IMR-90 (cell line): Measurements from ENCODE around the gene ADARB2. TPM values are rescaled to one million over a fixed set of nuclear protein-coding genes. Genes with fewer than 3 reads are reported as not detected.

Experiments
- ATAC-seq: fragments of 200-7000 bp; cut with Tn5 transposase; 2 replicates; pipeline ENCODE4 v1.9.1; 2020; ENCODE audit warnings: low read depth, mild to moderate bottlenecking, moderate library complexity
- BruUV-seq: library from RNA; stranded (reverse); fragments of 400-500 nt; replicated peaks from 2 replicates; lab custom pipeline; 2021; lab: Mats Ljungman, UMichigan
- CTCF ChIA-PET: fragments of 300-600 bp; formaldehyde crosslinking; extraction: SDS; loops from one replicate; lab custom pipeline; 2021; ENCODE audit warnings: antibody characterized with exemption; lab: Yijun Ruan, JAX
- POLR2A ChIA-PET: fragments of 300-600 bp; sonication (Branson Sonifier 250); formaldehyde crosslinking; loops from one replicate; lab custom pipeline; 2022; ENCODE audit warnings: antibody characterized with exemption; ENCODE audit not compliant: unreplicated experiment; lab: Charles Lee
- DNase-seq: peaks from one replicate; pipeline ENCODE4 v3.0.0; 2013
- H2AFZ ChIP-seq: replicated peaks from 2 replicates; pipeline ENCODE3; 2013; ENCODE audit warnings: low read length, mild to moderate bottlenecking; ENCODE audit not compliant: poor library complexity
- H2AK5ac ChIP-seq: 2 replicates; pipeline ENCODE4 v1.6.1; 2013; ENCODE audit warnings: low read depth, low read length, inconsistent platforms
- H2AK9ac ChIP-seq: replicated peaks from 2 replicates; pipeline ENCODE3; 2013; ENCODE audit warnings: mild to moderate bottlenecking, low read depth, low read length, moderate library complexity; ENCODE audit not compliant: poor library complexity
- H2BK120ac ChIP-seq: 2 replicates; pipeline ENCODE4 v1.6.1; 2013; ENCODE audit warnings: low read depth, low read length, inconsistent platforms
- H2BK15ac ChIP-seq: 3 replicates; pipeline ENCODE4 v1.6.1; 2013; ENCODE audit warnings: low read depth, low read length, inconsistent platforms
- H2BK20ac ChIP-seq: 2 replicates; pipeline ENCODE4 v1.6.1; 2013; ENCODE audit warnings: low read depth, mild to moderate bottlenecking, inconsistent platforms, low read length, moderate library complexity
- H2BK5ac ChIP-seq: 2 replicates; pipeline ENCODE4 v1.6.1; 2013; ENCODE audit warnings: mild to moderate bottlenecking, low read depth, low read length, inconsistent platforms; ENCODE audit not compliant: poor library complexity, severe bottlenecking
- H3K14ac ChIP-seq: replicated peaks from 2 replicates; pipeline ENCODE4 v1.6.1; 2013; ENCODE audit warnings: low read depth, low read length, inconsistent platforms
- H3K18ac ChIP-seq: 2 replicates; pipeline ENCODE4 v1.6.1; 2013; ENCODE audit warnings: low read depth, low read length, control low read depth
- H3K23ac ChIP-seq: 2 replicates; pipeline ENCODE4 v1.6.1; 2013; ENCODE audit warnings: low read depth, low read length, inconsistent platforms
- H3K27ac ChIP-seq: 2 replicates; pipeline ENCODE4 v1.5.1; 2013; ENCODE audit warnings: mild to moderate bottlenecking, control low read depth, low read length; ENCODE audit not compliant: insufficient read depth
- H3K27me3 ChIP-seq: 2 replicates; pipeline ENCODE4 v1.6.1; 2013; ENCODE audit warnings: low read length; ENCODE audit not compliant: control insufficient read depth, insufficient read depth
- H3K36me3 ChIP-seq: 2 replicates; pipeline ENCODE4 v1.6.1; 2013; ENCODE audit warnings: low read length, mixed read lengths; ENCODE audit not compliant: control insufficient read depth, insufficient read depth
- H3K4ac ChIP-seq: 2 replicates; pipeline ENCODE4 v1.6.1; 2013; ENCODE audit warnings: low read depth, low read length, inconsistent platforms
- H3K4me1 ChIP-seq: 2 replicates; pipeline ENCODE4 v1.6.1; 2013; ENCODE audit warnings: low read length, mixed read lengths; ENCODE audit not compliant: control insufficient read depth, insufficient read depth
- H3K4me2 ChIP-seq: 2 replicates; pipeline ENCODE4 v1.6.1; 2013; ENCODE audit warnings: low read depth, mild to moderate bottlenecking, control low read depth, low read length, moderate library complexity
- H3K4me3 ChIP-seq: 2 replicates; pipeline ENCODE4 v1.5.1; 2013; ENCODE audit warnings: low read depth, mild to moderate bottlenecking, control low read depth, low read length, moderate library complexity; ENCODE audit not compliant: insufficient read depth
- H3K56ac ChIP-seq: 2 replicates; pipeline ENCODE4 v1.6.1; 2013; ENCODE audit warnings: low read length, inconsistent platforms; ENCODE audit not compliant: insufficient read depth; ENCODE audit errors: extremely low read depth
- H3K79me1 ChIP-seq, 2 experiments: 2 replicates each; pipeline ENCODE4 v1.6.1; 2013; ENCODE audit warnings: low read length in 2 of 2, inconsistent platforms in 1 of 2, low read depth in 1 of 2
- H3K9ac ChIP-seq: 2 replicates; pipeline ENCODE4 v1.6.1; 2013; ENCODE audit warnings: low read depth, low read length, control low read depth
- H3K9me1 ChIP-seq: 2 replicates; pipeline ENCODE4 v1.6.1; 2013; ENCODE audit warnings: low read length, inconsistent platforms; ENCODE audit not compliant: insufficient read depth
- H3K9me3 ChIP-seq: 2 replicates; pipeline ENCODE4 v1.6.1; 2013; ENCODE audit warnings: low read length; ENCODE audit not compliant: control insufficient read depth, insufficient read depth
- H4K20me1 ChIP-seq: 2 replicates; pipeline ENCODE4 v1.6.1; 2013; ENCODE audit warnings: low read length, inconsistent platforms; ENCODE audit not compliant: insufficient read depth
- H4K5ac ChIP-seq: 2 replicates; pipeline ENCODE4 v1.6.1; 2013; ENCODE audit warnings: mild to moderate bottlenecking, low read depth, low read length, control low read depth
- H4K8ac ChIP-seq, 2 experiments: 2 replicates each; pipeline ENCODE4 v1.6.1; 2013; ENCODE audit warnings: low read depth in 2 of 2, low read length in 2 of 2, control low read depth in 1 of 2, inconsistent platforms in 1 of 2
- H4K91ac ChIP-seq: 2 replicates; pipeline ENCODE4 v1.6.1; 2013; ENCODE audit warnings: low read depth, low read length, inconsistent platforms; ENCODE audit not compliant: insufficient read depth
- BHLHE40 ChIP-seq: fragments of 150-350 bp; IDR thresholded peaks from 2 replicates; pipeline ENCODE4 v1.6.1; 2016; ENCODE audit warnings: mild to moderate bottlenecking, low read depth, low read length
- CEBPB ChIP-seq: IDR thresholded peaks from 2 replicates; pipeline ENCODE4 v1.6.1; 2012; ENCODE audit warnings: low read depth, low read length, improper control_type of control experiment
- CHD1 ChIP-seq: IDR thresholded peaks from 2 replicates; pipeline ENCODE4 v1.6.1; 2012; ENCODE audit warnings: low read depth, low read length, improper control_type of control experiment
- FOS ChIP-seq: fragments of 150-350 bp; IDR thresholded peaks from 2 replicates; pipeline ENCODE4 v1.6.1; 2016; ENCODE audit warnings: low read depth, low read length
- MAFK ChIP-seq: IDR thresholded peaks from 2 replicates; pipeline ENCODE4 v1.6.1; 2012; ENCODE audit warnings: low read depth, low read length, improper control_type of control experiment
- MAZ ChIP-seq: IDR thresholded peaks from 2 replicates; pipeline ENCODE4 v1.6.1; 2012; ENCODE audit warnings: low read depth, mild to moderate bottlenecking, low read length, improper control_type of control experiment, moderate library complexity, borderline replicate concordance
- MXI1 ChIP-seq: IDR thresholded peaks from 2 replicates; pipeline ENCODE4 v1.6.1; 2012; ENCODE audit warnings: low read depth, mild to moderate bottlenecking, low read length, moderate library complexity, borderline replicate concordance
- NFE2L2 ChIP-seq: fragments of 150-350 bp; IDR thresholded peaks from 2 replicates; pipeline ENCODE4 v1.6.1; 2016; ENCODE audit warnings: low read depth, mild to moderate bottlenecking, low read length
- POLR2A ChIP-seq: IDR thresholded peaks from 2 replicates; pipeline ENCODE4 v1.6.1; 2012; ENCODE audit warnings: mild to moderate bottlenecking, low read depth, low read length
- RAD21 ChIP-seq: IDR thresholded peaks from 2 replicates; pipeline ENCODE4 v1.6.1; 2012; ENCODE audit warnings: low read length, improper control_type of control experiment
- RCOR1 ChIP-seq: IDR thresholded peaks from 2 replicates; pipeline ENCODE4 v1.6.1; 2012; ENCODE audit warnings: mild to moderate bottlenecking, low read length, improper control_type of control experiment; ENCODE audit not compliant: insufficient replicate concordance
- RFX5 ChIP-seq: IDR thresholded peaks from 2 replicates; pipeline ENCODE4 v1.8.0; 2012; ENCODE audit warnings: low read depth, mild to moderate bottlenecking, low read length, moderate library complexity
- SMC3 ChIP-seq: fragments of 150-350 bp; IDR thresholded peaks from 2 replicates; pipeline ENCODE4 v1.6.1; 2016; ENCODE audit warnings: low read depth, mild to moderate bottlenecking, antibody characterized with exemption, low read length, moderate library complexity
- WGBS, 2 experiments: methylation state at CpG; one replicate each; pipeline versions ENCODE4 v1.1.5 to v1.1.7; 2013; ENCODE audit warnings: missing lambda C conversion rate in 2 of 2; ENCODE audit not compliant: insufficient read length in 1 of 2; ENCODE audit errors: extremely low coverage in 2 of 2; 5-methylcytosine and 5-hydroxymethylcytosine counted together
- dilution Hi-C: fragments of 300-500 bp; cut with HindIII; formaldehyde crosslinking; loops from one replicate; pipeline ENCODE4 v1.14.3; 2018; ENCODE audit warnings: low sequenced_read_pairs; ENCODE audit not compliant: unreplicated experiment
- in situ Hi-C: fragments of 300-500 bp; cut with MboI; formaldehyde crosslinking; loops from 3 replicates; pipeline ENCODE4 v1.14.3; 2019; ENCODE audit warnings: low sequenced_read_pairs, inconsistent platforms, mixed read lengths
- intact Hi-C: fragments of 100-400 bp; cut with micrococcal nuclease; formaldehyde crosslinking; loops from 2 replicates; pipeline ENCODE4 v1.10.0; 2022
- polyA plus RNA-seq, 3 experiments: library from polyadenylated mRNA; depleted of rRNA; stranded (reverse); fragments of >200 nt; gene quantifications; 2 replicates each; pipeline ENCODE4 v1.2.3, GENCODE V29; 2012; ENCODE audit warnings: low replicate concordance in 1 of 3
- total RNA-seq: library from RNA; depleted of rRNA; stranded (reverse); fragments of >200 nt; gene quantifications from 2 replicates; pipeline ENCODE4 v1.2.3, GENCODE V29; 2012
- TF ChIP-seq, protein P1 (sequence below): conservative IDR thresholded peaks from 2 replicates; pipeline ENCODE4 v1.5.1; 2012; ENCODE audit warnings: mild to moderate bottlenecking, low read depth, low read length, improper control_type of control experiment
- TF ChIP-seq, protein P2 (sequence below): fragments of 150-350 bp; IDR thresholded peaks from 2 replicates; pipeline ENCODE4 v1.6.1; 2016; ENCODE audit warnings: low read depth, mild to moderate bottlenecking, low read length, moderate library complexity, borderline replicate concordance
- TF ChIP-seq, protein P3 (sequence below): fragments of 150-350 bp; IDR thresholded peaks from 2 replicates; pipeline ENCODE4 v1.6.1; 2017; ENCODE audit warnings: mild to moderate bottlenecking, antibody characterized with exemption, low read length, low read depth

Gene ADARB2
- total and polyA plus RNA-seq, 2 of the 4 experiments (the other 2 are of a cell fraction): not detected

DNA sequence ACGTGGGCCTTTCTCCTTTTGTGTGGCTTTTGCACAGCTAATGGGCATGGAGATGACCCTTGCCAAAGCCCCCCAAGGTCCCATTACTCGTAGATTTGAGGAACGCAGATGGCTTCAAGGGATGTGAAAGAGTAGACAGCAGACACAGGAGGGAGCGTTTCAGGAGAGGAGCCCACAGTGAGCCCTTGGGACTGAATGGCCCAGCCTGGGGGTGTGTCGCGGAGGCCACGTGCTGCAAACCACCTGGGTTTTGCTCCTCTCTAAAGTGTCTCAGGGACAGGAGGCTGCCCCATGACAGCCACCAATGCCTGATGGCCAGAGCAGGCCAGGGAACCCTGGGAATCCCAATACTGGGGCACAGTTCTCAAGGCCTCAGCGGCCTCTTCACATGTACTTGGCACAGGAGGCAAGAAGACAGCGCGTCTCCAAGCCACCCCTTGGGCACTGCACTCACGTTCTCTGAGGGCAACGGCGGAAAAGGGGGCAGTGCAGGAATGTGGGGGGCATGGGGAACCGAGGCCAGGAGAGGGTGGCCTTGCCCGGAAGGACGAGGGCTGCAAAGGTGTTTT lies 495.9 kb downstream of the ADARB2 start:
- H4K91ac ChIP-seq: no peak overlapping the region
- H3K27me3 ChIP-seq: no peaks in the 10 kb centered on the region
- H3K4me2 ChIP-seq: no peak overlapping the region
- in situ Hi-C loops (no loop called here), intact Hi-C loops (no loop called here), dilution Hi-C loops (no loop called here)
- H2AK5ac ChIP-seq: no peak overlapping the region
- H3K56ac ChIP-seq: no peak overlapping the region
- ChIA-PET POLR2A (no interaction called here), CTCF (no interaction called here)
- no peak overlapping the region for H3K4ac ChIP-seq
- 43% methylated on average over 7 of the region's 16 CpGs; no CpG with 5 or more reads in 1 of the 2 experiments for WGBS, 2 experiments
- no peak overlapping the region for H3K27ac ChIP-seq
- no peaks in the 10 kb centered on the region for H3K9me1 ChIP-seq
- no peak overlapping the region for H3K18ac ChIP-seq
- H2BK120ac ChIP-seq: no peak overlapping the region
- H2BK15ac ChIP-seq: no peak overlapping the region
- no TSS peak for BruUV-seq
- H2AFZ ChIP-seq: peak overlapping the region; percentile 32
- no peak overlapping the region for H2AK9ac ChIP-seq
- no peaks in the 10 kb centered on the region for H3K36me3 ChIP-seq
- H2BK5ac ChIP-seq: no peak overlapping the region
- H3K23ac ChIP-seq: no peak overlapping the region
- no peak overlapping the region for H4K5ac ChIP-seq
- TF ChIP-seq CHD1 (no peak), MAFK (no peak), MAZ (no peak), BHLHE40 (no peak), RCOR1 (no peak), POLR2A (no peak), CEBPB (no peak), SMC3 (no peak), RAD21 (no peak), RFX5 (no peak), MXI1 (no peak), NFE2L2 (no peak), FOS (no peak)
- TF ChIP-seq, protein P1, sequence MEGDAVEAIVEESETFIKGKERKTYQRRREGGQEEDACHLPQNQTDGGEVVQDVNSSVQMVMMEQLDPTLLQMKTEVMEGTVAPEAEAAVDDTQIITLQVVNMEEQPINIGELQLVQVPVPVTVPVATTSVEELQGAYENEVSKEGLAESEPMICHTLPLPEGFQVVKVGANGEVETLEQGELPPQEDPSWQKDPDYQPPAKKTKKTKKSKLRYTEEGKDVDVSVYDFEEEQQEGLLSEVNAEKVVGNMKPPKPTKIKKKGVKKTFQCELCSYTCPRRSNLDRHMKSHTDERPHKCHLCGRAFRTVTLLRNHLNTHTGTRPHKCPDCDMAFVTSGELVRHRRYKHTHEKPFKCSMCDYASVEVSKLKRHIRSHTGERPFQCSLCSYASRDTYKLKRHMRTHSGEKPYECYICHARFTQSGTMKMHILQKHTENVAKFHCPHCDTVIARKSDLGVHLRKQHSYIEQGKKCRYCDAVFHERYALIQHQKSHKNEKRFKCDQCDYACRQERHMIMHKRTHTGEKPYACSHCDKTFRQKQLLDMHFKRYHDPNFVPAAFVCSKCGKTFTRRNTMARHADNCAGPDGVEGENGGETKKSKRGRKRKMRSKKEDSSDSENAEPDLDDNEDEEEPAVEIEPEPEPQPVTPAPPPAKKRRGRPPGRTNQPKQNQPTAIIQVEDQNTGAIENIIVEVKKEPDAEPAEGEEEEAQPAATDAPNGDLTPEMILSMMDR: no peak
- TF ChIP-seq, protein P2, sequence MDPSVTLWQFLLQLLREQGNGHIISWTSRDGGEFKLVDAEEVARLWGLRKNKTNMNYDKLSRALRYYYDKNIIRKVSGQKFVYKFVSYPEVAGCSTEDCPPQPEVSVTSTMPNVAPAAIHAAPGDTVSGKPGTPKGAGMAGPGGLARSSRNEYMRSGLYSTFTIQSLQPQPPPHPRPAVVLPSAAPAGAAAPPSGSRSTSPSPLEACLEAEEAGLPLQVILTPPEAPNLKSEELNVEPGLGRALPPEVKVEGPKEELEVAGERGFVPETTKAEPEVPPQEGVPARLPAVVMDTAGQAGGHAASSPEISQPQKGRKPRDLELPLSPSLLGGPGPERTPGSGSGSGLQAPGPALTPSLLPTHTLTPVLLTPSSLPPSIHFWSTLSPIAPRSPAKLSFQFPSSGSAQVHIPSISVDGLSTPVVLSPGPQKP: no peak
- TF ChIP-seq, protein P3, sequence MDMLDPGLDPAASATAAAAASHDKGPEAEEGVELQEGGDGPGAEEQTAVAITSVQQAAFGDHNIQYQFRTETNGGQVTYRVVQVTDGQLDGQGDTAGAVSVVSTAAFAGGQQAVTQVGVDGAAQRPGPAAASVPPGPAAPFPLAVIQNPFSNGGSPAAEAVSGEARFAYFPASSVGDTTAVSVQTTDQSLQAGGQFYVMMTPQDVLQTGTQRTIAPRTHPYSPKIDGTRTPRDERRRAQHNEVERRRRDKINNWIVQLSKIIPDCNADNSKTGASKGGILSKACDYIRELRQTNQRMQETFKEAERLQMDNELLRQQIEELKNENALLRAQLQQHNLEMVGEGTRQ: no peak
- H3K4me1 ChIP-seq: no peaks in the 10 kb centered on the region
- no peak overlapping the region for H3K14ac ChIP-seq
- DNase-seq (no peak), ATAC-seq (no peak)
- H4K8ac ChIP-seq: no peak overlapping the region
- H3K79me1 ChIP-seq: no peaks in the 10 kb centered on the region
- H3K9me3 ChIP-seq: peaks cover 34% of the 10 kb centered on the region
- H4K20me1 ChIP-seq: no peaks in the 10 kb centered on the region
- no peak overlapping the region for H2BK20ac ChIP-seq
- H3K9ac ChIP-seq: no peak overlapping the region
- no peak overlapping the region for H3K4me3 ChIP-seq
